GM18526 (cell line): Measurements from ENCODE around the gene GPR132.

Source experiments
- POLR2A ChIP-seq: IDR thresholded peaks from 3 replicates; pipeline ENCODE4 v1.6.1; 2011; ENCODE audit not compliant: insufficient read length; ENCODE audit errors: extremely low read depth

Gene GPR132, protein sequence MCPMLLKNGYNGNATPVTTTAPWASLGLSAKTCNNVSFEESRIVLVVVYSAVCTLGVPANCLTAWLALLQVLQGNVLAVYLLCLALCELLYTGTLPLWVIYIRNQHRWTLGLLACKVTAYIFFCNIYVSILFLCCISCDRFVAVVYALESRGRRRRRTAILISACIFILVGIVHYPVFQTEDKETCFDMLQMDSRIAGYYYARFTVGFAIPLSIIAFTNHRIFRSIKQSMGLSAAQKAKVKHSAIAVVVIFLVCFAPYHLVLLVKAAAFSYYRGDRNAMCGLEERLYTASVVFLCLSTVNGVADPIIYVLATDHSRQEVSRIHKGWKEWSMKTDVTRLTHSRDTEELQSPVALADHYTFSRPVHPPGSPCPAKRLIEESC

DNA sequence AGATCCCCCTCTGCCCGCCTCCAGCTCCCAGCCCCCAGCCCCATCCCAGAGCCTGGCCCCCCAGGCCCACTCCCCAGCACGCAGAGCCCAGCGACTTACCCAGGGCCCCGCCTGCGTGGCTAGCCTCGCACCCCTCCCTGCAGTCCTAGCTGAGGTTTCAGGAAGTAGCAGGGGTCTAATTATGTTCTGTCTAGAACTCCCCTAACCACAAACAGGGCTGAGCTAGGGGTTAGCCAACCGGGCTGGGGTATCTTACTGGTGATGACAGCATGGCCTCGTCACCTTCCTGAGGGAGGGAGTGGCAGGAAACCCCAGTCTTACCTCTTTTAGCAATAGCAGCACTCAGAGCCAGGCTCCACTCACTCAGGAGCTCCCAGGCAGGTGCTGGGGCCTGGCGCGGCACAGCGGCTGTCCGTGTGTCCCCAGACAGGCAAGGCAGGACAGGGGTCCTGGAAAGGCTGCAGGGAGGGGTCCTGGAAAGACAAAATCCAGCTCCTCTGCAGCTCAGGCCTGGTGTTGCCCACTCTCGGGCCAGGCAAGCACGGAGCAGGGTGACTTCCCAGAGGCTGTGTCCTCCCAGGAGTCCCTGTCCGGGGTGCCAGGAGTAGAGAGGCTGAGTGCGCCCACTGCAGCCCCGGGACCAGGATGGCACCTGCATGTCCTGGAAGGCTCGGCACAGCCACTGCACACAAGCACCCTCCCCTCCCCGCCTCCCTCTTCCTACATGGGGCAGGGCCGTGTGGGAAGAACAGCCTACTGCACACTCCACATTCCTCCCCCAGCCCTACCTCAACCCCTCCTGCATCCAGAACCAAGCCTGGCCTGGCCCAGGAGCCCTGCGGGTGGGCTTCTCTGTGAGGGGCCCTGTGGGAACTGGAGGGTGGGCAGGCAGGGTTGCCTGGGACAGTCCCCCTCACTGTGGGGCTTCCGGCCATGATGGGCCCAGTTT, at the start of gene GPR132:
Gene GPR132, minus strand, starts transcription at position 151 of the 949 bp plus-strand sequence. CDS start 10,010 bp downstream, outside the sequence.
- peak; percentile 98 for TF ChIP-seq POLR2A

DNA sequence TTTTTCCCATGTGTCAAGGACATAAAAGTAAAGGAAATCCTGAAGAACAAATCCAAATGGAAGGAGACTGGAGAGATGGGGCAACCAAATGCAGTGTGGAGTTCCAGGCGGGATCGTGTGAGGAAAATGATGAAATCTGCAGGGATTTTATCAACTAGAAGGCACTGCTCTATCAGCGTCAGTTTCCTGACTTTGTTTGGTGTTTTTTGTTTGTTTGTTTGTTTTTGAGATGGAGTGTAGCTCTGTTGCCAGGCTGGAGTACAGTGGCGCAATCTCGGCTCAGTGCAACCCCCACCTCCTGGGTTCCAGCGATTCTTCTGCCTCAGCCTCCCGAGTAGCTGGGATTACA, 43.3 kb upstream of the GPR132 start:
- TF ChIP-seq POLR2A = no peak

DNA sequence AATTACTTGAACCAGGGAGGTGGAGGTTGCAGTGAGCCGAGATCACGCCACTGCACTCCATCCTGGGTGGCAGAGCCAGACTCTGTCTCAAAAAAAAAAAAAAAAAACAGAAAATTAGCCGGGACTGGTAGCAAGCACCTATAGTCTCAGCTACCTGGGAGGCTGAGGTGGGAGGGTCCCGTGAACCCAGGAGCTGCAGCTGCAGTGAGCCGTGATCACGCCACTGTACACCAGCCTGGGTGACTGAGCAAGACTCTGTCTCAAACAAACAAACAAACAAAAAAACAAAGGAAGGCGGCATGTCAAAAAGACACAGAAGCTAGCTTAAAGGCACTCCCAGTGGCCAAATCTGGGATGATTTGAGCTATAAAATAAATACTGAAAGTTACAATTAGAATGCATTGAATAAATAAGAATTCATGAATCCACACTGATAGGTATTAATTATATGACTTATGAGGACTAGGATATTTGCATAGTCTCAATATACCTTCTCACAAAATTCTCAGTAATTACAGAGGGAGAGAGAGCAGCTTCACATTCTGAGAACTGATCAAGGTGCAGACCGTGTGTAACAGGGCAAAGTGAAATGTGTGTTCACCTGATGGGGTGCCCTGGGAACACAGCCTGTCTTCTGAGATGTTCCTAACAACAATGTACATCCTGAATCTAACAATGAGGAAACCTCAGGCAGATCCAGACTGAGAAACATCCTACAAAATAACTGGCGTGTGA, 42.7 kb upstream of the GPR132 start:
- no peak for TF ChIP-seq POLR2A

DNA sequence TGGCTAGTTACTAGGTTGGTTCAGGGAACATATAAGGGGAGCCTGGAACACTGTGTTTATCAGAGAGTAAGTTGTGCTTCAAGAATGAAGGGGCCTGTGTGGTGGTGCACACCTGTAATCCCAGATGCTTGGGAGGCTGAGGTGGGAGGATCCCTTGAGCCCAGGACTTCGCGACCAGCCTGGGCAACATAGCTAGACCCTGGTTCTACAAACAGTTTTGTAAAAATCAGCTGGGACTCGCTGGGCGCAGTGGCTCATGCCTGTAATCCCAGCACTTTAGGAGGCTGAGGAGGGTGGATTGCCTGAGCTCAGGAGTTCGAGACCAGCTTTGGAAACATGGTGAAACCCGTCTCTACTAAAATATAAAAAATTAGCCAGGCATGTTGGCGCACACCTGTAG, 42.1 kb upstream of the GPR132 start:
- TF ChIP-seq POLR2A = no peak

DNA sequence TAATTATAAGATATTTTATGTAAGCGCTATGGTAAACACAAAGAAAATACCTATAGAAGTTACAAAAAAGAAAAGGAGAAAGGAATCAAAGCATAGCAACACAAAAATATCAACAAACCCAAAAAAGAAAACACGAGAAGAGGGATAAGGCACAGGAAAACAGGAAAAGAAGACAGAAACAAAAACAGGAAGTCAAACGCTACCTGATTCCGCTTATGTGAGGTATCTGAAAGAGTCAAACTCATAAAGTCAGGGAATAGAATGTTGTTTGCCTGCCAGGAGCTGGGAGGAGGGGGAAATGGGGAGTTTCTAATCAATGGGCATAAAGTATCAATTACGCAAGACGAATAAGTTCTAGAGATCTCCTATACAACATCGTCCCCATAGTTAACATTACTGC, 39.9 kb upstream of the GPR132 start:
- TF ChIP-seq POLR2A = no peak

DNA sequence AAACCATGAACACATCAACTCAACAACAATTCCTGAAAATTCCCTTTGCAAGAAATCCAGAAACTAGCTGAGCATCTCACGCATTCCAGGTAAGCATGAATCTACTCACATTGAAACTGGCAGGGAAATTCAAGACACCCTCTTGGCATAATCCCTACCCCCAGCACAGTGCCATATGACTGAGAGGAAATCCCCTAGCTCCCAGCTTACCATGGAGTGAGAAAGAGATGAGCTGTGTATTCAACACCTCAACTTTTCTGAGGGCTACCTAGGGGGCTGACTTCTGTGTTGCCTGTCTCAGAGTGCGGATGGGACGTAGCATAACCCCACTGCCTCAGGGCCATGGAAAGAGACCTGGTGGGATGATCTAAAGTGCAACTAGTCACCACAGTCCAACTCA, 37.7 kb upstream of the GPR132 start:
- TF ChIP-seq POLR2A = no peak

DNA sequence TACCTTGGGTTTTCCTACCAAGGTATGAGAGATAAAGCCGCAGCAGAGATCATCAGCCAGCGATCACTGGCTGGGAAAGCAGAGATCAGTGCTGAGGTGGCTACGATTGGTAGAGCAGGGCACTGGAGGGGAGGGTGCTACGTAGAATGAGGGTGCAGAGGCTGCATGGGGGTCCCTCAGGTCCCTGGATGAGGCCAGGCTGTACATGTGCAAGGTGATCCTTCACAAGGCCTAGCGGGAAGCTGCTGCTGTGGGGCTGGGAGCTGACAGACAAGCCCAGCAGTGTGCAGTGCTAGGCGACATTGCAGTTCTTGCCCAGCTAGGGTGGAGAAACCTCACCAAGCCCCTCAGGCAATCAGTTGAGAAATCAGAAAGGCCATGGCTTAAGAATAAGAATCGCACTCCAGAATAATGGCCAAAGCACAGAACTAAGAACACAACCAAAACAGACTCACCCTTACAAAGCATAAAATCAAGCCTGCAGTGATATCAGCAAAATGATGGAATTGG, 37.2 kb upstream of the GPR132 start:
- TF ChIP-seq POLR2A = no peak

DNA sequence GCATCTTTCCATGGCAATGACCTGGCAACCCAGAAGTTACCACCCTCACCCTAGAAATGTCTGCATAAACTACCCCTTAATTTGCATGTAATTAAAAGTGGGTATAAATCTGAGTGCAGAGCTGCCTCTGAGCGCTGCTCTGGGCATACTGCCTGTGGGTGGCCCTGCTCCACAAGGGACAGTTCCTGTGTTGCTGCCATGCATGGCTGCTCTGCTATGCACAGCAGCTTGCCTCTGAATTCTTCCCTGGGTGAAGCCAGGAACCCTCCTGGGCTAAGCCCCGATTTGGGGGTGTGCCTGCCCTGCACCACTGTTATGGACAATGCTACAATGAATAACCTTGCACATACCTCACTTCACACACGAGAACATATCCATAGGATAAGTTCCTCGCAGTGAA, 35.7 kb upstream of the GPR132 start:
- no peak for TF ChIP-seq POLR2A

DNA sequence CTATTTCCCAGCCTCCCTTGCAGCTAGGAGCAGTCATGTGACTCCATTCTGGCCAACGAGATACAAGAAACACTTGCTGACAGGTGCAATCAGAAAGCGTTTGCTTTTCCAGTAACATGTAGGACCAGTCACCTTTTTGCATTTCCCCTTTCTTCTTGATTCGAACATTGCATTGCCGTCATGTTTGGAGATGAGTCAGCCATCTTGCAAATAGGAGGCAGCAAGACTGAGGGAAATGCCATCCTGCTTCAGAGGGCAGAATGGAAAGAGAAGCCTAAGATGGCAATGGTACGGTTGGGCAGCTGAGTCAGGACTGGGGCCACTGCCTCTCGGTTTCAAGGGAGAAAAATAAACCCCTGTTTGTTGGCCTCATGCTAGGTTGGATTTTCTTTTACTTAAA, 34.5 kb upstream of the GPR132 start:
- no peak for TF ChIP-seq POLR2A

DNA sequence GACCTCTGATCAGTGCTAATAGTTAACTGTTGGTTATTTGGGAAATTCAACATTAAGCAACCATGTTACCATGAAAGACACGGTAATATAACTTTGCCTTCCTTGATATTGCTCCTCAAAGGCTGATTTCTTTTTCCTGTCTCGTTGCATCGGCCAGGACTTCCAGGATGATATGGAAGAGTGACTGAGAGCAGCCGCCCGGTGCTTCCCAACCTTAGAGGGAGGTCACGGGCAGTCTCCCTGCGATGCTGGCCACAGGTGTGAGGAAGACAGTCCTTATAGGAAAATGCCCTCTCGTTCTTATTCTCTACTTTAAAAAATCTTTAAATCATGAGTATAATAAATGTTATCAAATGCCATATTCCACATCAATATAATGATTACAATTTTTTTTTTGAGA, 33.1 kb upstream of the GPR132 start:
- no peak for TF ChIP-seq POLR2A

DNA sequence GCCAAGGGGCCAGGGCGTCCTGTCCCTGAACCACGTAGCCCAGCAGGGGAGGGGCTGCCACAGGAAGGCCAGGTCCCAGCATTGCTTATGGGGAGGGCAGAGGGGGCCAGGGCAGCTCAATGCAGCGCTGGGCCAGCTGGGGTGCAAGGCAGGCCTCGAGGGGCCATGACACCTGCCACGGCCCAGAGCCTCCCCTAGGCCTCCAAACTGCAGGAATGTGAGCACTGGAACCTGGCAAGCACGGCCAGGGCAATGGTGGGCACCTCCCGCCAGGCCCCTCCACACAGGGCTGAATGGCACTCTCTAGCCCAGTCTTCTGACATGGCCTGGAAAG, 32.5 kb upstream of the GPR132 start:
- no peak for TF ChIP-seq POLR2A

DNA sequence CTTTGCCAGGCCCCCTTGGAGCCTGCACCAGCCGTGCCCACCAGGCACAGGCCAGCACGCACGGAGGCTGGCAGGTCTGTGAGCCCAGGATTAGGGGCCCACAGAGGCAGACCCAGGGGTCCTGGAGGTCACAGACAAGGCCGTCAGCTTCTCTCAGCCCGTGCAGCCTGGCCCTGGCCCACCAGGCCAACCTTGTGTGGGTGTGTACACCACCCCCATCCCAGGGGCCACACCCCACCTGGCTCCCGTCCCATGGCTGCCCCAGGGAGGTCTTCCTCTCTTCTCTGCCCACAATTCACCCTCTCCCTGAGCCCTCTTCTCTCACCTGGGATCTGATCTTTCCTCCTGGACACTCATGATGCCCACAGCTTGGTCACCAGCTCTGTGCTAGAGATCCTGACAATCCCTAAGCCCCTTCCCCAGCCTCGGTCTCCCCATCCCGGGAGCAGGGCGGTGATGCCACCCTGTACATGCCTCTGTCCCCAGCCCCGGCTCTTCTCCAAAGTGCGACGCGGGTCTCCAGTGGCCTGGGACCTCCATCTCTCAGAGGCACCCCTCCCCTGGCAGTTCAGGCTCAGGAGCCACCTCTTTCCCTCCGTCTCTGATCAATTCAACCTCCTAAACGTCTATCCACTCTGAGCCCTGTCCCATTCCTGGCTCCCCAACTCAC, 31.1 kb upstream of the GPR132 start:
- no peak for TF ChIP-seq POLR2A

DNA sequence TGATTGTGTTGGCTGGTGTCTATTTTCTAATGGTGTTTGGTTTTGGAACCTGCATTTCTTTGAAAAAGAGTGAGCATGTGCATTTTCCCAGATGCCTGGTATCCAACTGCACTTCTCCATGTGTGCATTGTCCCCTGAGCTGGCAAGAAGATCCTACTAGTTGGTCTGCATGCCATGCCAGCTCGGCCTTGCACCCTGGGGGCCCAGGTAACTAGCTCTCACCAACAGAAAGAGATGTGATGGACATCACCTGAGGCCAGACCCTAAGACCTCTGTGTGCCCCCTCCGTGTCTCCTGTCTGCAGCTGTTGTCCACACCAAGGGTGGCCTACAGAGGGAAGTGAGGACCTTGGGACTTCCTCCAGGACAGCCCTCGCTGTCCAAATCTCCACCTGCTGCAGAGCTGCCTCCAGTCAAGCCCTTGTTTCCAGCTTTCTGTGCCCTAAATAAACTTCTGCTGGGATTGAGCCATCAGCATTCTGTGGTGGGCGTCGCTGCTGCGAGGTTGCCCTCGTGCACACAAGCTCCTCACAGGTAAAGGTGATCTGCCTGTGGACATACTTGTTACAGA, 30.1 kb upstream of the GPR132 start:
- no peak for TF ChIP-seq POLR2A

DNA sequence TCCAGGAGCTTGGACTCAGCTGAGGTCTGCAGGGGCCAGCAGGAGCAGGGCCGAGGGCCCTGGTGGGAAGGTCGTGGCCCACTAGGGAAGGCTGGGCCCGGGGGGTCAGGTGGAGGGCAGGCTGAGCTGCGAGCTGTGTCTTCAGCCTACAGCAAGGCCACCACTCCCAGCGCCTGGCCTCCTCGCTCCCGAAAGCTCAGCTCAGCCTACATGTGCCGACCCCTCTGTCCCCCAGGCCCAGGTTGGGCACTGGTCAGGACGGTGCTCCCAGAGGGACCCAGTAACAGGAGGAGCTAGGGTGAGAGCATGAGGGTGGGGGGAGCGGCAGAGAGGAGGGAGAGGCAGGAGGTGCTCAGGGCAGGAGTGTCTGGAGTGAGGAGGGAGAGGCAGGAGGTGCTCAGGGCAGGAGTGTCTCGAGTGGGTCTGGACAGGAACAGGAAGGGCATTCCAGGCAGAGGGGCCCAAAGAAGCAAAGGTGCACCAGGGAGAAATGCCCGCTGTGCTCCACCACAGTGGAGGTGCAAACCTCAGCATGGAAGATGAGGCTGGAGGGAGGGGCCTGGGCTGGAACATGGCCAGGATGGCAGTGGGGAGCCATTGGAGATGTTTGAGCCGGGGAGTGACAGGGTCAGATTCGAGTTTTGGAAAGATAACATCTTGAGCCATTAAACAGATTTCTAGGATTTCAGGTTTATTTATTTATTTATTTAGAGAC, 29.1 kb upstream of the GPR132 start:
- TF ChIP-seq POLR2A = no peak
